Neural cell (in vitro differentiated cells): Measurements from ENCODE around the gene C10orf62.

ENCODE experiments used
- EP300 ChIP-seq: fragments of 450-650 bp; conservative IDR thresholded peaks from 2 replicates; pipeline ENCODE4 v1.6.1; 2014; ENCODE audit warnings: antibody characterized with exemption, mild to moderate bottlenecking, moderate library complexity; ENCODE audit not compliant: poor library complexity, severe bottlenecking
- EZH2 ChIP-seq: fragments of 200-600, 300-800 bp; shearing (Covaris generic), sonication (generic); IDR thresholded peaks from 2 replicates; pipeline ENCODE4 v1.6.1; 2014; ENCODE audit warnings: antibody characterized with exemption, low read length, borderline replicate concordance, mild to moderate bottlenecking; ENCODE audit not compliant: insufficient read depth, poor library complexity, severe bottlenecking
- POLR2AphosphoS5 ChIP-seq: IDR thresholded peaks from 2 replicates; pipeline ENCODE4 v1.6.1; 2012
- RAD21 ChIP-seq: fragments of 450-650 bp; conservative IDR thresholded peaks from 2 replicates; pipeline ENCODE4 v1.6.1; 2014; ENCODE audit warnings: antibody characterized with exemption, mild to moderate bottlenecking, moderate library complexity
- SMC3 ChIP-seq: fragments of 450-650 bp; conservative IDR thresholded peaks from 2 replicates; pipeline ENCODE4 v1.6.1; 2014; ENCODE audit warnings: antibody characterized with exemption, mild to moderate bottlenecking, moderate library complexity; ENCODE audit not compliant: poor library complexity
- TF ChIP-seq, protein P1 (sequence below): fragments of 450-650 bp; IDR thresholded peaks from 2 replicates; pipeline ENCODE4 v1.5.1; 2014; ENCODE audit warnings: antibody characterized with exemption, mild to moderate bottlenecking, moderate library complexity; ENCODE audit not compliant: poor library complexity, severe bottlenecking
- TF ChIP-seq, protein P2 (sequence below): IDR thresholded peaks from 2 replicates; pipeline ENCODE4 v1.6.1; 2012; ENCODE audit warnings: borderline replicate concordance

DNA sequence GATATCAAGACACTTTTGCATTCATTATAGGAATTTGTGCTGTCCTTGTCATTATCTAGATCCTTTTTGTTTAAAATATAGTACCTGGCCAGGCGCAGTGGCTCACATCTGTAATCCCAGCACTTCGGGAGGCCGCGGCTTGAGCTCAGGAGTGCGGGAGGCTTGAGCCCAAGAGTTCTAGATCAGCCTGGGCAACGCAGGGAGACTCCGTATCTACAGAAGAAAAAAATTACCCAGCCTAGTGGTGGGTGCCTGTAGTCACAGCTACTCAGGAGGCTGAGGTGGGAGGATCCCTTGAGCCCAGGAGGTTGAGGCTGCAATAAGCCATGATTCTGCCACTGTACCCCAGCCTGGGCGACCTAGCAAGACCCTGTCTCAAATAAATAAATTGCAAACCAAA, 44.4 kb downstream of the C10orf62 start:
- no peak for TF ChIP-seq EZH2
- TF ChIP-seq SMC3: no peak
- TF ChIP-seq, protein P1, sequence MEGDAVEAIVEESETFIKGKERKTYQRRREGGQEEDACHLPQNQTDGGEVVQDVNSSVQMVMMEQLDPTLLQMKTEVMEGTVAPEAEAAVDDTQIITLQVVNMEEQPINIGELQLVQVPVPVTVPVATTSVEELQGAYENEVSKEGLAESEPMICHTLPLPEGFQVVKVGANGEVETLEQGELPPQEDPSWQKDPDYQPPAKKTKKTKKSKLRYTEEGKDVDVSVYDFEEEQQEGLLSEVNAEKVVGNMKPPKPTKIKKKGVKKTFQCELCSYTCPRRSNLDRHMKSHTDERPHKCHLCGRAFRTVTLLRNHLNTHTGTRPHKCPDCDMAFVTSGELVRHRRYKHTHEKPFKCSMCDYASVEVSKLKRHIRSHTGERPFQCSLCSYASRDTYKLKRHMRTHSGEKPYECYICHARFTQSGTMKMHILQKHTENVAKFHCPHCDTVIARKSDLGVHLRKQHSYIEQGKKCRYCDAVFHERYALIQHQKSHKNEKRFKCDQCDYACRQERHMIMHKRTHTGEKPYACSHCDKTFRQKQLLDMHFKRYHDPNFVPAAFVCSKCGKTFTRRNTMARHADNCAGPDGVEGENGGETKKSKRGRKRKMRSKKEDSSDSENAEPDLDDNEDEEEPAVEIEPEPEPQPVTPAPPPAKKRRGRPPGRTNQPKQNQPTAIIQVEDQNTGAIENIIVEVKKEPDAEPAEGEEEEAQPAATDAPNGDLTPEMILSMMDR: peak; percentile 52
- TF ChIP-seq, protein P2, sequence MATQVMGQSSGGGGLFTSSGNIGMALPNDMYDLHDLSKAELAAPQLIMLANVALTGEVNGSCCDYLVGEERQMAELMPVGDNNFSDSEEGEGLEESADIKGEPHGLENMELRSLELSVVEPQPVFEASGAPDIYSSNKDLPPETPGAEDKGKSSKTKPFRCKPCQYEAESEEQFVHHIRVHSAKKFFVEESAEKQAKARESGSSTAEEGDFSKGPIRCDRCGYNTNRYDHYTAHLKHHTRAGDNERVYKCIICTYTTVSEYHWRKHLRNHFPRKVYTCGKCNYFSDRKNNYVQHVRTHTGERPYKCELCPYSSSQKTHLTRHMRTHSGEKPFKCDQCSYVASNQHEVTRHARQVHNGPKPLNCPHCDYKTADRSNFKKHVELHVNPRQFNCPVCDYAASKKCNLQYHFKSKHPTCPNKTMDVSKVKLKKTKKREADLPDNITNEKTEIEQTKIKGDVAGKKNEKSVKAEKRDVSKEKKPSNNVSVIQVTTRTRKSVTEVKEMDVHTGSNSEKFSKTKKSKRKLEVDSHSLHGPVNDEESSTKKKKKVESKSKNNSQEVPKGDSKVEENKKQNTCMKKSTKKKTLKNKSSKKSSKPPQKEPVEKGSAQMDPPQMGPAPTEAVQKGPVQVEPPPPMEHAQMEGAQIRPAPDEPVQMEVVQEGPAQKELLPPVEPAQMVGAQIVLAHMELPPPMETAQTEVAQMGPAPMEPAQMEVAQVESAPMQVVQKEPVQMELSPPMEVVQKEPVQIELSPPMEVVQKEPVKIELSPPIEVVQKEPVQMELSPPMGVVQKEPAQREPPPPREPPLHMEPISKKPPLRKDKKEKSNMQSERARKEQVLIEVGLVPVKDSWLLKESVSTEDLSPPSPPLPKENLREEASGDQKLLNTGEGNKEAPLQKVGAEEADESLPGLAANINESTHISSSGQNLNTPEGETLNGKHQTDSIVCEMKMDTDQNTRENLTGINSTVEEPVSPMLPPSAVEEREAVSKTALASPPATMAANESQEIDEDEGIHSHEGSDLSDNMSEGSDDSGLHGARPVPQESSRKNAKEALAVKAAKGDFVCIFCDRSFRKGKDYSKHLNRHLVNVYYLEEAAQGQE: no peak
- no peak for TF ChIP-seq POLR2AphosphoS5
- no peak for TF ChIP-seq RAD21
- TF ChIP-seq EP300: no peak
